COR-L47 (cell line): ENCODE results near the gene ZNF224.
"Not testable (repeated sequence)": the region's sequence is repeated elsewhere in the genome, so short reads cannot be mapped to it uniquely, and the experiment has no call there.

Experiments
- DNase-seq: peaks from one replicate; lab custom pipeline; 2025; lab: John Stamatoyannopoulos, UW

The ZNF224 gene

GRCh38 chr19:44093931-44094765, at the start of gene ZNF224:
ZNF224 (plus strand) TSS chr19:44094361; CDS start chr19:44097874, 3,513 bp downstream.
- peak; percentile 87 for DNase-seq

- peak; percentile 64 for DNase-seq
These were observed 43.2 kb upstream of the ZNF224 start for GRCh38 chr19:44050740-44051649.

- peak; percentile 97 for DNase-seq
These were observed 42.3 kb upstream of the ZNF224 start, which contains the start of gene ZNF223 for GRCh38 chr19:44051650-44052402. ZNF223 (plus strand) TSS chr19:44052036; CDS start chr19:44055177, 3,141 bp downstream.

- DNase-seq: no peak
These were observed 38.3 kb upstream of the ZNF224 start for GRCh38 chr19:44055870-44056269.

- DNase-seq: no peak
These were observed 34.9 kb upstream of the ZNF224 start for GRCh38 chr19:44059229-44059628.

GRCh38 chr19:44061038-44061437, 33.1 kb upstream of the ZNF224 start:
- DNase-seq: no peak

- no peak for DNase-seq
These were observed 27.9 kb upstream of the ZNF224 start for GRCh38 chr19:44066305-44066704.

- DNase-seq: no peak
These were observed 24.7 kb upstream of the ZNF224 start for GRCh38 chr19:44069415-44069814.

GRCh38 chr19:44071824-44072542, 22.2 kb upstream of the ZNF224 start, which contains the start of gene ZNF284:
ZNF284 (plus strand) TSS chr19:44072159; CDS start chr19:44076390, 4,231 bp downstream.
- DNase-seq: peak; percentile 87

GRCh38 chr19:44072543-44073401, 21.4 kb upstream of the ZNF224 start:
- DNase-seq: no peak

- DNase-seq: no peak
These were observed 17.8 kb upstream of the ZNF224 start for GRCh38 chr19:44076325-44076724.

GRCh38 chr19:44092108-44092507, 2.1 kb upstream of the ZNF224 start:
- no peak for DNase-seq

GRCh38 chr19:44107751-44108150, 13.6 kb downstream of the ZNF224 start:
- DNase-seq: no peak

GRCh38 chr19:44109458-44109857, 15.3 kb downstream of the ZNF224 start:
- DNase-seq: no peak

- DNase-seq: peak; percentile 62
These were observed 17.8 kb downstream of the ZNF224 start for GRCh38 chr19:44111910-44112463.

- DNase-seq: no peak
These were observed 18.6 kb downstream of the ZNF224 start for GRCh38 chr19:44112802-44113137.

- peak; percentile 95 for DNase-seq
These were observed 19.1 kb downstream of the ZNF224 start, which contains the start of gene ZNF225 for GRCh38 chr19:44113138-44113783. ZNF225 (plus strand) TSS chr19:44113399; CDS start chr19:44115828, 2,429 bp downstream.

GRCh38 chr19:44113784-44114390, 19.7 kb downstream of the ZNF224 start:
- DNase-seq: no peak

GRCh38 chr19:44121162-44121561, 27.0 kb downstream of the ZNF224 start:
- not testable (repeated sequence) for DNase-seq
